Heart right ventricle (tissue), 16 donors: ENCODE measurements around the gene MKRN2OS. TPM values are rescaled to one million over a fixed set of nuclear protein-coding genes. Genes with fewer than 3 reads are reported as not detected.

Experiments used
- ATAC-seq, 8 donors: fragments of 200-7000 bp; cut with Tn5 transposase; one replicate each; pipeline ENCODE4 v1.9.1; 2020; ENCODE audit warnings: mild to moderate bottlenecking in 8 of 8, moderate library complexity in 8 of 8, moderate number of reproducible peaks in 1 of 8
- DNase-seq, 2 donors: peaks; one replicate each; pipeline ENCODE4 v3.0.0-alpha.2; 2020
- H3K27ac ChIP-seq, 10 donors: fragments of 200-600 bp; sonication (generic) in 2 of 10; one replicate each; pipeline versions ENCODE4 v1.5.0 to v1.8.0; 2020 to 2022; ENCODE audit warnings: mild to moderate bottlenecking in 3 of 10
- H3K27me3 ChIP-seq, 7 donors: fragments of 200-600 bp; one replicate each; pipeline ENCODE4 v1.8.0; 2021 to 2022; ENCODE audit warnings: mild to moderate bottlenecking in 2 of 7
- H3K36me3 ChIP-seq, 9 donors: fragments of 200-600 bp; sonication (generic) in 1 of 9; one replicate each; pipeline versions ENCODE4 v1.5.0 to v1.8.0; 2020 to 2022; ENCODE audit warnings: mild to moderate bottlenecking in 2 of 9
- H3K4me1 ChIP-seq, 9 donors: fragments of 200-600 bp; sonication (generic) in 1 of 9; one replicate each; pipeline versions ENCODE4 v1.5.0 to v1.8.0; 2020 to 2022; ENCODE audit warnings: mild to moderate bottlenecking in 4 of 9
- H3K4me3 ChIP-seq, 10 donors: fragments of 200-600 bp; sonication (generic) in 2 of 10; one replicate each; pipeline versions ENCODE4 v1.5.0 to v1.8.0; 2020 to 2022; ENCODE audit warnings: mild to moderate bottlenecking in 7 of 10, moderate library complexity in 2 of 10
- H3K9me3 ChIP-seq, 11 donors: fragments of 200-600 bp in 10 of 11; sonication (generic) in 2 of 11; one replicate each; pipeline versions ENCODE4 v1.5.0 to v1.8.0; 2013 to 2022; ENCODE audit warnings: mild to moderate bottlenecking in 2 of 11, control low read depth in 1 of 11, moderate library complexity in 1 of 11
- CTCF ChIP-seq, 9 donors: fragments of 200-600 bp; sonication (generic) in 2 of 9; IDR thresholded peaks; one replicate each; pipeline versions ENCODE4 v1.5.0 to v1.8.0; 2021 to 2022; ENCODE audit warnings: antibody characterized with exemption in 9 of 9, mild to moderate bottlenecking in 5 of 9, moderate library complexity in 1 of 9
- WGBS, 2 donors: extraction: QIAGEN DNeasy Blood & Tissue Kit; methylation state at CpG; one replicate each; pipeline ENCODE4 v1.1.7; 2013; ENCODE audit warnings: inconsistent platforms in 1 of 2; 5-methylcytosine and 5-hydroxymethylcytosine counted together
- intact Hi-C, 10 donors: fragments of 100-400 bp; cut with DNase I; formaldehyde crosslinking; loops; one replicate each; pipeline versions ENCODE4 v1.11.1 to v1.14.2; 2022
- polyA plus RNA-seq, 2 donors: library from polyadenylated mRNA; stranded (reverse); fragments of 200-250 nt; gene quantifications; one replicate each; pipeline ENCODE4 v1.2.3, GENCODE V29; 2013
- total RNA-seq, 10 donors: library from RNA; stranded (reverse); fragmentation: NEBNext Ultra II Directional in 3 of 10; extraction: Animal tissue kit (Norgen Biotek cat#: 25700) in 3 of 10; gene quantifications; one replicate each; pipeline versions ENCODE4 v1.2.1 to v1.2.4, GENCODE V29; 2021 to 2023
- donor health status: Arrhythmogenic right ventricular cardiomyopathy.
- donor health status: ischemic (EF 13 %, LVEDD 7.1; RV severe dilation, severe dysfunction).
- donor health status: healthy with polysubstance abuse.
- donor health status: DM: no; HTN: yes; CAD: no.
- donor health status: DM: no; HTN: no; CAD: no.
- donor health status: ischemic (EF 25% LVEDD 6.9; RV normal size, moderate dysfunction).
- donor health status: ischemic (EF 25% LVEDD 5.7; RV mildly dilated, moderate dysfunction).
- donor health status: healthy.
- donor health status: DM: yes; HTN: yes; CAD: no.
- donor health status: Ischemic cardiomyopathy.
- donor health status: ischemic (EF 35%, LVEDD 5.7; RV mildly dilated, moderate dysfunction).
- donor health status: nonischemic (EF 11% LVEDD 7.7; RV severe dilation, severe dysfunction).
- donor health status: DM: yes; HTN: yes; CAD: no.
- donor health status: PGD.
- donor health status: ischemic (EF 29% LVEDD 5.4; RV normal size, mild dysfunction).
- donor health status: nonischemic (EF 23%, LVEDD 6.1; RV moderate dilation, normal function).

MKRN2OS gene
- total and polyA plus RNA-seq, 12 donors: 0.49 to 9.3 (median 6.2) TPM; not detected in 5

GRCh38 chr3:12521010-12521409, 24.3 kb downstream of the MKRN2OS start:
- no peak overlapping the region for H3K4me3 ChIP-seq
- no peak for DNase-seq
- H3K36me3 ChIP-seq: peaks cover 0 to 33% (median 3%) of the 10 kb centered on the region in 9 donors
- H3K27ac ChIP-seq: no peak overlapping the region
- no peak for ATAC-seq
- 83 to 86% methylated on average over 2 of the region's 2 CpGs for WGBS, 2 donors
- H3K4me1 ChIP-seq: peaks cover 0 to 19% (median 9%) of the 10 kb centered on the region in 9 donors
- intact Hi-C loops: no loop called here
- no peaks in the 10 kb centered on the region for H3K9me3 ChIP-seq
- H3K27me3 ChIP-seq: no peaks in the 10 kb centered on the region
- no peak for TF ChIP-seq CTCF (IDR thresholded peaks at IDR 0.05)

GRCh38 chr3:12518261-12519028, 26.9 kb downstream of the MKRN2OS start:
- no peaks in the 10 kb centered on the region for H3K27me3 ChIP-seq
- intact Hi-C loops: no loop called here
- ATAC-seq (peak in 4 of 8 donors; percentile 15 to 61 (median 50)), DNase-seq (peak in 1 of 2 donors; percentile 21)
- peak overlapping the region in 2 of 10 donors; percentile 26 to 28 for H3K27ac ChIP-seq
- no peak for TF ChIP-seq CTCF (IDR thresholded peaks at IDR 0.05)
- WGBS, 2 donors: 87 to 90% methylated on average over 6 of the region's 6 CpGs
- no peak overlapping the region for H3K4me3 ChIP-seq
- peaks cover 0 to 27% (median 3%) of the 10 kb centered on the region in 9 donors for H3K36me3 ChIP-seq
- no peaks in the 10 kb centered on the region for H3K9me3 ChIP-seq
- peaks cover 0 to 28% (median 10%) of the 10 kb centered on the region in 9 donors for H3K4me1 ChIP-seq

- Histone ChIP-seq H3K36me3 (peaks cover 0 to 28% (median 3%) of the 10 kb centered on the region in 9 donors), H3K27me3 (no peaks in the 10 kb centered on the region), H3K4me1 (peaks cover 0 to 28% (median 11%) of the 10 kb centered on the region in 9 donors), H3K9me3 (no peaks in the 10 kb centered on the region), H3K4me3 (no peak overlapping the region), H3K27ac (no peak overlapping the region)
- DNase-seq: no peak
- WGBS, 2 donors: 81 to 86% methylated on average over 11 of the region's 11 CpGs
- no peak for TF ChIP-seq CTCF (IDR thresholded peaks at IDR 0.05)
- no peak for ATAC-seq
- intact Hi-C loops: no loop called here
Observed at GRCh38 chr3:12516873-12517272, 28.4 kb downstream of the MKRN2OS start.

- TF ChIP-seq CTCF (IDR thresholded peaks at IDR 0.05): no peak
- H3K4me3 ChIP-seq: no peak overlapping the region
- H3K4me1 ChIP-seq: peaks cover 0 to 28% (median 11%) of the 10 kb centered on the region in 9 donors
- intact Hi-C loops: no loop called here
- no peaks in the 10 kb centered on the region for H3K27me3 ChIP-seq
- H3K9me3 ChIP-seq: no peaks in the 10 kb centered on the region
- ATAC-seq (no peak), DNase-seq (no peak)
- H3K27ac ChIP-seq: no peak overlapping the region
- peaks cover 0 to 30% (median 3%) of the 10 kb centered on the region in 9 donors for H3K36me3 ChIP-seq
Observed at GRCh38 chr3:12515631-12516030, 29.7 kb downstream of the MKRN2OS start.
